Endothelial cell of umbilical vein (primary cell): Measurements from ENCODE around the gene MTSS2. TPM values are rescaled to one million over a fixed set of nuclear protein-coding genes. Genes with fewer than 3 reads are reported as not detected.

Experiments
- BruUV-seq: library from RNA; stranded (reverse); fragments of 400-500 nt; replicated peaks from 2 replicates; lab custom pipeline; 2021; lab: Mats Ljungman, UMichigan
- CTCF ChIA-PET: fragments of 300-600, 350-600 bp; sonication (Branson Sonifier 250); formaldehyde crosslinking; loops from one replicate; lab custom pipeline; 2021; ENCODE audit warnings: antibody characterized with exemption, inconsistent platforms; lab: Charles Lee
- POLR2A ChIA-PET: fragments of 300-600, 350-600 bp; sonication (Branson Sonifier 250); formaldehyde crosslinking; loops from one replicate; lab custom pipeline; 2021; ENCODE audit warnings: antibody characterized with exemption, inconsistent platforms; lab: Charles Lee
- DNase-seq: peaks from one replicate; pipeline ENCODE4 v3.0.0-alpha.2; 2011; ENCODE audit warnings: low read depth, low spot score
- FAIRE-seq: peaks from 2 replicates; lab custom pipeline; 2011; peaks lifted over from hg19 to GRCh38; lab: Jason Lieb, UNC
- H2AFZ ChIP-seq: 2 replicates; pipeline ENCODE4 v1.6.0; 2012; ENCODE audit warnings: low read depth, low read length, control low read depth, inconsistent platforms
- H3K27ac ChIP-seq: 2 replicates; pipeline ENCODE4 v1.5.1; 2011; ENCODE audit warnings: low read depth, mild to moderate bottlenecking, control low read depth, low read length, moderate library complexity; ENCODE audit not compliant: insufficient read depth
- H3K27me3 ChIP-seq, 2 experiments: 2 replicates each; pipeline versions ENCODE4 v1.6.0 to v1.6.1; 2011; ENCODE audit warnings: low read length in 2 of 2, mixed read lengths in 1 of 2; ENCODE audit not compliant: control insufficient read depth in 2 of 2, insufficient read depth in 2 of 2
- H3K36me3 ChIP-seq, 2 experiments: 2 replicates in 1 of 2; 3 replicates in 1 of 2; pipeline ENCODE4 v1.5.1; 2011; ENCODE audit warnings: low read length in 2 of 2, mild to moderate bottlenecking in 1 of 2, moderate library complexity in 1 of 2; ENCODE audit not compliant: control insufficient read depth in 2 of 2, insufficient read depth in 2 of 2; ENCODE audit errors: extremely low read depth in 1 of 2
- H3K4me1 ChIP-seq: 3 replicates; pipeline ENCODE4 v1.5.1; 2011; ENCODE audit warnings: mild to moderate bottlenecking, low read length; ENCODE audit not compliant: control insufficient read depth, insufficient read depth; ENCODE audit errors: extremely low read depth
- H3K4me2 ChIP-seq: 2 replicates; pipeline ENCODE4 v1.6.1; 2011; ENCODE audit warnings: low read length, control low read depth, mixed read lengths; ENCODE audit not compliant: insufficient read depth
- H3K4me3 ChIP-seq, 3 experiments: fragments of 200-600 bp in 1 of 3; sonication (generic), shearing (Covaris generic) in 1 of 3; replicated peaks in 1 of 3; 2 replicates each; pipeline ENCODE4 v1.5.1; 2011 to 2016; ENCODE audit warnings: control low read depth in 3 of 3, low read length in 3 of 3, mild to moderate bottlenecking in 2 of 3, inconsistent platforms in 1 of 3, low read depth in 1 of 3, moderate library complexity in 1 of 3; ENCODE audit not compliant: insufficient read depth in 1 of 3
- H3K79me2 ChIP-seq: 2 replicates; pipeline ENCODE4 v1.6.0; 2012; ENCODE audit warnings: low read length, inconsistent platforms; ENCODE audit not compliant: control insufficient read depth, insufficient read depth
- H3K9ac ChIP-seq: replicated peaks from 2 replicates; pipeline ENCODE3; 2011; ENCODE audit warnings: low read length, control low read depth; ENCODE audit not compliant: insufficient read depth; ENCODE audit errors: extremely low read depth
- H3K9me1 ChIP-seq: replicated peaks from 3 replicates; pipeline ENCODE4 v1.6.0; 2011; ENCODE audit warnings: mild to moderate bottlenecking, low read length; ENCODE audit not compliant: control insufficient read depth, insufficient read depth; ENCODE audit errors: extremely low read depth
- H3K9me3 ChIP-seq: replicated peaks from 2 replicates; pipeline ENCODE4 v1.5.1; 2012; ENCODE audit warnings: low read length, inconsistent platforms; ENCODE audit not compliant: control insufficient read depth, insufficient read depth
- H4K20me1 ChIP-seq: replicated peaks from 2 replicates; pipeline ENCODE3; 2011; ENCODE audit warnings: mild to moderate bottlenecking, low read length; ENCODE audit not compliant: control insufficient read depth, insufficient read depth; ENCODE audit errors: extremely low read depth
- EZH2 ChIP-seq: IDR thresholded peaks from 2 replicates; pipeline ENCODE4 v1.6.1; 2012; ENCODE audit warnings: borderline replicate concordance, low read depth, mild to moderate bottlenecking, moderate library complexity, low read length, inconsistent platforms; ENCODE audit not compliant: severe bottlenecking
- FOS ChIP-seq: IDR thresholded peaks from 2 replicates; pipeline ENCODE4 v1.6.1; 2011; ENCODE audit warnings: mild to moderate bottlenecking, low read length, moderate library complexity, borderline replicate concordance; ENCODE audit not compliant: insufficient read depth
- GATA2 ChIP-seq: IDR thresholded peaks from 2 replicates; pipeline ENCODE4 v1.7.0; 2011; ENCODE audit warnings: low read depth, mild to moderate bottlenecking, moderate library complexity, mixed read lengths, low read length; ENCODE audit not compliant: insufficient read length, insufficient read depth
- MYC ChIP-seq: IDR thresholded peaks from one replicate; pipeline ENCODE4 v1.6.1; 2011; ENCODE audit warnings: mild to moderate bottlenecking, low read depth, low read length
- POLR2AphosphoS5 ChIP-seq: IDR thresholded peaks from 2 replicates; pipeline ENCODE4 v1.6.1; 2012; ENCODE audit warnings: low read depth, mild to moderate bottlenecking, control low read depth, low read length, moderate library complexity; ENCODE audit not compliant: insufficient read depth
- dilution Hi-C: fragments of 300-500 bp; cut with MboI; formaldehyde crosslinking; loops from one replicate; pipeline ENCODE4 v1.15.0; 2019; ENCODE audit warnings: low sequenced_read_pairs; ENCODE audit not compliant: extremely low pct_ligation_motif_present
- intact Hi-C: fragments of 100-400 bp; cut with micrococcal nuclease; formaldehyde crosslinking; loops from one replicate; pipeline ENCODE4 v1.10.0; 2022
- polyA plus RNA-seq, 4 experiments: library from polyadenylated mRNA; depleted of rRNA in 3 of 4; stranded (reverse) in 3 of 4; unstranded in 1 of 4; fragments of >200 nt; gene quantifications; 2 replicates each; pipeline versions ENCODE4 v1.2.1 to v1.2.3, GENCODE V29; 2011 to 2012; ENCODE audit warnings: missing spikeins in 1 of 4
- total RNA-seq: library from RNA; stranded (reverse); gene quantifications from 2 replicates; pipeline ENCODE4 v1.2.3, GENCODE V29; 2021
- TF ChIP-seq, protein P1 (sequence below), 2 donors: IDR thresholded peaks; 1 replicate in 1 of 2; 2 replicates in 1 of 2; pipeline ENCODE4 v1.5.1; 2011; ENCODE audit warnings: low read length in 2 of 2, mild to moderate bottlenecking in 2 of 2, moderate library complexity in 2 of 2, control low read depth in 1 of 2, inconsistent platforms in 1 of 2, low read depth in 1 of 2; ENCODE audit not compliant: insufficient read depth in 1 of 2; ENCODE audit errors: extremely low read depth in 1 of 2
- TF ChIP-seq, protein P2 (sequence below): IDR thresholded peaks from 2 replicates; pipeline ENCODE4 v1.6.1; 2011; ENCODE audit not compliant: insufficient read depth, insufficient read length

Gene MTSS2
- total and polyA plus RNA-seq, 2 donors (not counting 3 experiments of a cell fraction or from before 2014, with no cell fraction given), result 38.4 to 42.3 TPM

DNA sequence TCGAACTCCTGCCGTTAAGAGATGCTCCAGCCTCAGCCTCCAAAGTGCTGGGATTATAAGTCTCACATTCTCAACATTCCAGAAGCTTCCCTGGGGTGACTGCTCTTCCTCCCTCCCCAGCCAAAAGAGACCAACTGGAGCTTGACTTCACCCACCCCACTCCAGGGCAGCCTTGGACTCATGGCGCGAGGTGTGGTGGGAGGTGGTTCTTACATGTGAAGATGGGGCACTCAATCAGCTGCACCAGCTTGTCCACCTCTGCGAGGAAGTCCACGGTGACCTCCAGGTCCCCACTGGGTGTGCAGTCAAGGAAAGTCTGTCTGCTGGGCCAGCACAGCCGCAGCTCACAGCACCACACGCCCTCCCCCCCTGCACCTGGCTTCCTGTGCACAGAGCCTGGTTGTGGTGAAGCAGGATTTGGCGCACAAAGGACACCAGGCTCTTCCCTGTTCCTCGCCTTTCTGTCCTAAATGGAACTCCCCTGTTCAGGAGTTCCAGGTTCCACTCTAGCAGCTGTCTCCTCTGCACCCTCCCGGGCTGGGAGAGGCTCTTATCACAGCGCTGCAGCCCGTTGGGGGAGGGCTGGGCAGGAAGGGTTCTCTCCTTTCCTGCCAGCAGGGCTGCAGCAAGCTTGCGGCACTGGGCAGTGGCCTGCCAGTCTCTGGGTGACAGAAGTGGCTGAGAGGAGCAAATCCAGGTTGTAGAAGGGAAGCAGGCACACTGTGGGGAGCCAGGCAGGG lies 9.6 kb upstream of the MTSS2 start:
- Histone ChIP-seq H4K20me1 (no peaks in the 10 kb centered on the region), H3K4me2 (no peak overlapping the region), H2AFZ (no peak overlapping the region), H3K27me3 (no peaks in the 10 kb centered on the region), H3K27ac (peak overlapping the region; percentile 24), H3K4me3 (no peak overlapping the region), H3K9ac (no peak overlapping the region), H3K36me3 (no peaks in the 10 kb centered on the region), H3K79me2 (no peaks in the 10 kb centered on the region), H3K4me1 (peaks cover 35% of the 10 kb centered on the region), H3K9me1 (no peaks in the 10 kb centered on the region), H3K9me3 (no peaks in the 10 kb centered on the region)
- TF ChIP-seq GATA2 (peak; percentile 65), MYC (no peak), FOS (no peak), POLR2AphosphoS5 (no peak), EZH2 (no peak)
- TF ChIP-seq, protein P1, sequence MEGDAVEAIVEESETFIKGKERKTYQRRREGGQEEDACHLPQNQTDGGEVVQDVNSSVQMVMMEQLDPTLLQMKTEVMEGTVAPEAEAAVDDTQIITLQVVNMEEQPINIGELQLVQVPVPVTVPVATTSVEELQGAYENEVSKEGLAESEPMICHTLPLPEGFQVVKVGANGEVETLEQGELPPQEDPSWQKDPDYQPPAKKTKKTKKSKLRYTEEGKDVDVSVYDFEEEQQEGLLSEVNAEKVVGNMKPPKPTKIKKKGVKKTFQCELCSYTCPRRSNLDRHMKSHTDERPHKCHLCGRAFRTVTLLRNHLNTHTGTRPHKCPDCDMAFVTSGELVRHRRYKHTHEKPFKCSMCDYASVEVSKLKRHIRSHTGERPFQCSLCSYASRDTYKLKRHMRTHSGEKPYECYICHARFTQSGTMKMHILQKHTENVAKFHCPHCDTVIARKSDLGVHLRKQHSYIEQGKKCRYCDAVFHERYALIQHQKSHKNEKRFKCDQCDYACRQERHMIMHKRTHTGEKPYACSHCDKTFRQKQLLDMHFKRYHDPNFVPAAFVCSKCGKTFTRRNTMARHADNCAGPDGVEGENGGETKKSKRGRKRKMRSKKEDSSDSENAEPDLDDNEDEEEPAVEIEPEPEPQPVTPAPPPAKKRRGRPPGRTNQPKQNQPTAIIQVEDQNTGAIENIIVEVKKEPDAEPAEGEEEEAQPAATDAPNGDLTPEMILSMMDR (IDR thresholded peaks at IDR 0.05; ENCODE audit: extremely low read depth in 1 of 2, insufficient read depth in 1 of 2, low read depth in 1 of 2, low read length in 2 of 2), result peak in 1 of 2 donors; percentile 39
- TF ChIP-seq, protein P2, sequence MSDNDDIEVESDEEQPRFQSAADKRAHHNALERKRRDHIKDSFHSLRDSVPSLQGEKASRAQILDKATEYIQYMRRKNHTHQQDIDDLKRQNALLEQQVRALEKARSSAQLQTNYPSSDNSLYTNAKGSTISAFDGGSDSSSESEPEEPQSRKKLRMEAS, result no peak
- peak; percentile 86 for DNase-seq
- peak; percentile 85 for FAIRE-seq
- ChIA-PET CTCF (interaction anchor here (0.7 to 3.2 kb wide), 7 partner anchors 12 to 76 kb away, joined by 3 to 20 read pairs (median 4); no protein-coding TSS in a partner anchor), POLR2A (interaction anchor here (0.6 to 1.1 kb wide), 2 partner anchors 43 to 242 kb away, joined by 3 to 6 read pairs; no protein-coding TSS in a partner anchor)
- BruUV-seq, result no TSS peak
- dilution Hi-C loops (no loop called here), intact Hi-C loops (no loop called here)
